ENCODE measurements around the gene IHH. TPM values are rescaled to one million over a fixed set of nuclear protein-coding genes. Genes with fewer than 3 reads are reported as not detected.

The IHH gene
- total RNA-seq, 4 donors from 2014 or later: 0.48 TPM; not detected in 3

- ATAC-seq (ENCODE audit: low FRiP score) (no peak), DNase-seq (ENCODE audit: low spot score) (no peak)
- TF ChIP-seq, protein P1, sequence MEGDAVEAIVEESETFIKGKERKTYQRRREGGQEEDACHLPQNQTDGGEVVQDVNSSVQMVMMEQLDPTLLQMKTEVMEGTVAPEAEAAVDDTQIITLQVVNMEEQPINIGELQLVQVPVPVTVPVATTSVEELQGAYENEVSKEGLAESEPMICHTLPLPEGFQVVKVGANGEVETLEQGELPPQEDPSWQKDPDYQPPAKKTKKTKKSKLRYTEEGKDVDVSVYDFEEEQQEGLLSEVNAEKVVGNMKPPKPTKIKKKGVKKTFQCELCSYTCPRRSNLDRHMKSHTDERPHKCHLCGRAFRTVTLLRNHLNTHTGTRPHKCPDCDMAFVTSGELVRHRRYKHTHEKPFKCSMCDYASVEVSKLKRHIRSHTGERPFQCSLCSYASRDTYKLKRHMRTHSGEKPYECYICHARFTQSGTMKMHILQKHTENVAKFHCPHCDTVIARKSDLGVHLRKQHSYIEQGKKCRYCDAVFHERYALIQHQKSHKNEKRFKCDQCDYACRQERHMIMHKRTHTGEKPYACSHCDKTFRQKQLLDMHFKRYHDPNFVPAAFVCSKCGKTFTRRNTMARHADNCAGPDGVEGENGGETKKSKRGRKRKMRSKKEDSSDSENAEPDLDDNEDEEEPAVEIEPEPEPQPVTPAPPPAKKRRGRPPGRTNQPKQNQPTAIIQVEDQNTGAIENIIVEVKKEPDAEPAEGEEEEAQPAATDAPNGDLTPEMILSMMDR (IDR thresholded peaks at IDR 0.05): no peak
Observed at GRCh38 chr2:219041252-219041651, 19.5 kb downstream of the IHH start, which contains the start of gene CFAP65. CFAP65 (minus strand) TSS chr2:219041516; CDS start chr2:219039048, 2,468 bp downstream.

DNA sequence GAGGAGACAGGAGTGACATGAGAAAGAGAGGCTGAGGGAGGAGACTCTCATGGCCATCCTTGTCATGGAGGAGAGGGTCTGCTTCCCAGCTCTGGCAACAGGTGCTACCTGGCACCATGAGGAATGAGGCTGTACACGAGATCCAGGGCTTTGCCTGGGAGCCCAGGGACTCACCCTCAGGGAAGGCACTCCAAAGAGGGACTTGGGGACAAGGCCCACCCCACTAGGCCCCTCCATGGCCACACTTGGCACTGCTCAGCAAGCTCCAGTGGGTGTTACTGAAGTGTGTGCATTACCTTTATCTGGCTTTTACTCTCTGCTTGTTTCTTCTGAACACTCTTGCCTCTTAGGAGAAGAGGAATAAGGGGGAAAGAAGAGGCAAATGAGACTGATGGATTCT is 22.1 kb downstream of the IHH start:
- DNase-seq (ENCODE audit: low spot score) (no peak), ATAC-seq (ENCODE audit: low FRiP score) (no peak)
- TF ChIP-seq, protein P1 (IDR thresholded peaks at IDR 0.05): no peak

DNA sequence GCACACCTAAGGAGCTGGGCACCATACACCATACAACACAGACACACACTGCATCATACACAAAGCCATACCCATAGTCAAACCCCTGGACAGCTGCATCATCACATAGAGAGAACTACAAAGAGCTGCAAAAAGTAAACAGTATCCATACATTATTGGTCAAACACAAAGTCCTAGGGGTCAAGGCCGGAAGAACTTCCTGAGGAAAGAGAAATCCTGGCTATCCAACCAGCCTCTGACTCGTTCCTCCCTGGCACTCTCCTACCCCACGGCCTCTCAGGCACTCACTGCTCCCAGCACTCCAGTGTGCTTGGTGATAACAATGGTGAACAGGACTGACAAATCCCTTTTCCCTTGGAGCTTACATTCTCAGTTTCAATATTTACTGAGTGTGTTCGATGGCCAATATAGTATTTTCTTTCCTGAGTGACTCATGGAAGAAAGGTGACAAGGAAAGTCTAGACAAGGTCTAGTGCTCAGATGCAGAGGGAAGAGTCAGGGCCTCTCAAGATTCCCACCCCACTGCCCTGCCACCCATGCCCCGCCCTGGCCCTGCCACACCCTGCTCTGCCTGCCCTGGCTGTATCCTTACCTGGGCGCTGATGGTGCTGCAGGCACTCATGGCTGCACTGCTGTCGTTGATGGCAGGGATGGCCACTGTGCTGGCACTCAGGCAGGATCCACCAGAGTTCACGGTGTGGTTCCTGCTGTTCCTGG is 22.8 kb downstream of the IHH start:
- TF ChIP-seq, protein P1 (IDR thresholded peaks at IDR 0.05): no peak
- no peak for ATAC-seq (ENCODE audit: low FRiP score)
- DNase-seq (ENCODE audit: low spot score): no peak

- TF ChIP-seq, protein P1 (IDR thresholded peaks at IDR 0.05): no peak
- DNase-seq (ENCODE audit: low spot score) (no peak), ATAC-seq (ENCODE audit: low FRiP score) (no peak)
Observed at GRCh38 chr2:219035942-219036341, 24.8 kb downstream of the IHH start.

DNA sequence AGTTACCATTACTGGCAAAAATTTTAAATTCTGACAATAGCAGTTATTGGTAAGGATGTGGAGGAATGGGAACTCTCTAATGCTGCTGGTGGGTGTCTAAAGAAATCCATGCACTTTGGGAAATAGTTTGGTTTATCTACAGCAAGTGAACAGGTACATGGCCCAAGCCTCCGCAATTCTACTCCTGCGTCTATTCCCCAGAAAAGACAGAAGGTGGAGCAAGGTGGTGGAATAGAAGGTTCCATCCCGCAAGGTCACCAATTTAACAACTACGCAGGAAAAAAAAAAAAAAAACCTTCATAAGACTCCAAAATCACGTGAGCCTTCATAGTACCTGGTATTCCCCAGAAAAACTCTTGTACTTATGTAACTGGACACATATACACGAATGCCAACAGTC is 25.9 kb downstream of the IHH start:
- DNase-seq (ENCODE audit: low spot score): no peak
- TF ChIP-seq, protein P1 (IDR thresholded peaks at IDR 0.05): no peak
- no peak for ATAC-seq (ENCODE audit: low FRiP score)

- no peak for DNase-seq (ENCODE audit: low spot score)
Observed at GRCh38 chr2:219032051-219032745, 28.5 kb downstream of the IHH start.

More at GRCh38 chr2:219032051-219032745, 28.5 kb downstream of the IHH start:
- ATAC-seq (ENCODE audit: low FRiP score): no peak
- TF ChIP-seq, protein P1 (IDR thresholded peaks at IDR 0.05): no peak
